ENCODE results near the gene ENAH. TPM values are rescaled to one million over a fixed set of nuclear protein-coding genes. Genes with fewer than 3 reads are reported as not detected.
A peak's percentile ranks its signal among the peaks of the same experiment; 100 is the strongest.

The ENAH gene
- total and polyA plus RNA-seq, 2 experiments from 2014 or later = 109 to 184 TPM

DNA sequence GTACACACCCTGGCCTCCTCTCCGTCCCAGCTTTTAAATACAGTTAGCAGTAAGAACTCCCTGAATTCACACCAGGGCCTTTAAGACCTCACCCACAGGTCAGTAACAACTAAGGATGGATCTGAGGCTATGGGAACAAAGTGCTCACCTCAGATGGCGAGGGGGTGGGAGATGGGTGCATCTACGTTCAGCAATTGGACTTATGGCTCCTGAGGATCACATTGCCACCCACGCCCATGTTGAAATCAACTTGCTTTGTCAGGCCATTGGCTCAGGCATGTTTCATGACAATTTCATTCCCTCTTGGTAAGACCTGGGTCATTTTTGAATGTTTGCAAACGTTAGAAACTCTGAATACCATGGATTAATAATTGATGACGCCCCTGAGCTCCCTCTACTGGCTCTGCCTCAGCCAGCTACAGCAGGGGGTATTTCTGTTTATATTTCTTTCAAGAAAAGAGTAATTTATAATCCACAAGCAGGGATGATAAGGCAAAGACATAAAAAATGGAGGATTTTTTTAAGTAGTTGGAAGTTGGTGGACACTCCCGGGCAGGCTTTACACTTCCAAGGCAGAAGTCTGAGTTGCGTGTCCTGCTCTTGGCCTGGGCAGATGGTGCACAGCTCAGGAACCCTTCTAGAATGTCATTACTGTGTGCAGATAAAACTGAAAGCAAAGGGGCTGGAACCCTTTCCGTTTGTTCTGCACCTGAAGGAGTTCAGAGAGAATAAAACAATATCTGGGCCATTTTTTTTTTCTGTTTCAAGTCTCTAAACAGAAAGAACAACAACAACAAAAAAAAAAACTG, 211.4 kb downstream of the ENAH start:
- peaks cover 13% of the 10 kb centered on the region for H3K27me3 Mint-ChIP-seq (ENCODE audit: insufficient read depth, low read depth, poor library complexity)
- Histone ChIP-seq H3K27ac (ENCODE audit: low read depth) (no peak overlapping the region), H3K4me2 (no peak overlapping the region), H2AFZ (peak overlapping the region; percentile 20; the same call in 1 of the 2 replicates), H3K79me2 (replicated peaks; ENCODE audit: insufficient read depth) (no peaks in the 10 kb centered on the region), H3F3A (replicated peaks; ENCODE audit: low read depth) (no peaks in the 10 kb centered on the region), H3K9me2 (ENCODE audit: insufficient read depth) (no peaks in the 10 kb centered on the region), H3K4me1 (ENCODE audit: insufficient read depth) (peaks cover 6% of the 10 kb centered on the region), H3K4me3 (no peak overlapping the region), H3K27me3 (ENCODE audit: insufficient read depth) (no peaks in the 10 kb centered on the region), H4K20me1 (replicated peaks; ENCODE audit: insufficient read depth) (no peaks in the 10 kb centered on the region), H3K36me3 (ENCODE audit: insufficient read depth) (no peaks in the 10 kb centered on the region)
- ATAC-seq = no peak
- H3K27ac Mint-ChIP-seq = no peak overlapping the region
- TF ChIP-seq CREB1 (CRISPR knock-in tag; IDR thresholded peaks at IDR 0.05; ENCODE audit: low read depth) (no peak), EZH2phosphoT487 (IDR thresholded peaks at IDR 0.05; ENCODE audit: unreplicated experiment) (no peak), ZNF114 (CRISPR knock-in tag; IDR thresholded peaks at IDR 0.05) (no peak), POLR2AphosphoS5 (IDR thresholded peaks at IDR 0.05; ENCODE audit: low read depth) (no peak)
- TF ChIP-seq, protein P1, sequence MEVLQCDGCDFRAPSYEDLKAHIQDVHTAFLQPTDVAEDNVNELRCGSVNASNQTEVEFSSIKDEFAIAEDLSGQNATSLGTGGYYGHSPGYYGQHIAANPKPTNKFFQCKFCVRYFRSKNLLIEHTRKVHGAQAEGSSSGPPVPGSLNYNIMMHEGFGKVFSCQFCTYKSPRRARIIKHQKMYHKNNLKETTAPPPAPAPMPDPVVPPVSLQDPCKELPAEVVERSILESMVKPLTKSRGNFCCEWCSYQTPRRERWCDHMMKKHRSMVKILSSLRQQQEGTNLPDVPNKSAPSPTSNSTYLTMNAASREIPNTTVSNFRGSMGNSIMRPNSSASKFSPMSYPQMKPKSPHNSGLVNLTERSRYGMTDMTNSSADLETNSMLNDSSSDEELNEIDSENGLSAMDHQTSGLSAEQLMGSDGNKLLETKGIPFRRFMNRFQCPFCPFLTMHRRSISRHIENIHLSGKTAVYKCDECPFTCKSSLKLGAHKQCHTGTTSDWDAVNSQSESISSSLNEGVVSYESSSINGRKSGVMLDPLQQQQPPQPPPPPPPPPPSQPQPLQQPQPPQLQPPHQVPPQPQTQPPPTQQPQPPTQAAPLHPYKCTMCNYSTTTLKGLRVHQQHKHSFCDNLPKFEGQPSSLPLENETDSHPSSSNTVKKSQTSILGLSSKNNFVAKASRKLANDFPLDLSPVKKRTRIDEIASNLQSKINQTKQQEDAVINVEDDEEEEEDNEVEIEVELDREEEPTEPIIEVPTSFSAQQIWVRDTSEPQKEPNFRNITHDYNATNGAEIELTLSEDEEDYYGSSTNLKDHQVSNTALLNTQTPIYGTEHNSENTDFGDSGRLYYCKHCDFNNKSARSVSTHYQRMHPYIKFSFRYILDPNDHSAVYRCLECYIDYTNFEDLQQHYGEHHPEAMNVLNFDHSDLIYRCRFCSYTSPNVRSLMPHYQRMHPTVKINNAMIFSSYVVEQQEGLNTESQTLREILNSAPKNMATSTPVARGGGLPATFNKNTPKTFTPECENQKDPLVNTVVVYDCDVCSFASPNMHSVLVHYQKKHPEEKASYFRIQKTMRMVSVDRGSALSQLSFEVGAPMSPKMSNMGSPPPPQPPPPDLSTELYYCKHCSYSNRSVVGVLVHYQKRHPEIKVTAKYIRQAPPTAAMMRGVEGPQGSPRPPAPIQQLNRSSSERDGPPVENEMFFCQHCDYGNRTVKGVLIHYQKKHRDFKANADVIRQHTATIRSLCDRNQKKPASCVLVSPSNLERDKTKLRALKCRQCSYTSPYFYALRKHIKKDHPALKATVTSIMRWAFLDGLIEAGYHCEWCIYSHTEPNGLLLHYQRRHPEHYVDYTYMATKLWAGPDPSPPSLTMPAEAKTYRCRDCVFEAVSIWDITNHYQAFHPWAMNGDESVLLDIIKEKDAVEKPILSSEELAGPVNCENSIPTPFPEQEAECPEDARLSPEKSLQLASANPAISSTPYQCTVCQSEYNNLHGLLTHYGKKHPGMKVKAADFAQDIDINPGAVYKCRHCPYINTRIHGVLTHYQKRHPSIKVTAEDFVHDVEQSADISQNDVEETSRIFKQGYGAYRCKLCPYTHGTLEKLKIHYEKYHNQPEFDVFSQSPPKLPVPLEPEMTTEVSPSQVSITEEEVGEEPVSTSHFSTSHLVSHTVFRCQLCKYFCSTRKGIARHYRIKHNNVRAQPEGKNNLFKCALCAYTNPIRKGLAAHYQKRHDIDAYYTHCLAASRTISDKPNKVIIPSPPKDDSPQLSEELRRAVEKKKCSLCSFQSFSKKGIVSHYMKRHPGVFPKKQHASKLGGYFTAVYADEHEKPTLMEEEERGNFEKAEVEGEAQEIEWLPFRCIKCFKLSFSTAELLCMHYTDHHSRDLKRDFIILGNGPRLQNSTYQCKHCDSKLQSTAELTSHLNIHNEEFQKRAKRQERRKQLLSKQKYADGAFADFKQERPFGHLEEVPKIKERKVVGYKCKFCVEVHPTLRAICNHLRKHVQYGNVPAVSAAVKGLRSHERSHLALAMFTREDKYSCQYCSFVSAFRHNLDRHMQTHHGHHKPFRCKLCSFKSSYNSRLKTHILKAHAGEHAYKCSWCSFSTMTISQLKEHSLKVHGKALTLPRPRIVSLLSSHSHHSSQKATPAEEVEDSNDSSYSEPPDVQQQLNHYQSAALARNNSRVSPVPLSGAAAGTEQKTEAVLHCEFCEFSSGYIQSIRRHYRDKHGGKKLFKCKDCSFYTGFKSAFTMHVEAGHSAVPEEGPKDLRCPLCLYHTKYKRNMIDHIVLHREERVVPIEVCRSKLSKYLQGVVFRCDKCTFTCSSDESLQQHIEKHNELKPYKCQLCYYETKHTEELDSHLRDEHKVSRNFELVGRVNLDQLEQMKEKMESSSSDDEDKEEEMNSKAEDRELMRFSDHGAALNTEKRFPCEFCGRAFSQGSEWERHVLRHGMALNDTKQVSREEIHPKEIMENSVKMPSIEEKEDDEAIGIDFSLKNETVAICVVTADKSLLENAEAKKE (CRISPR knock-in tag; IDR thresholded peaks at IDR 0.05) = no peak
- TF ChIP-seq, protein P2, sequence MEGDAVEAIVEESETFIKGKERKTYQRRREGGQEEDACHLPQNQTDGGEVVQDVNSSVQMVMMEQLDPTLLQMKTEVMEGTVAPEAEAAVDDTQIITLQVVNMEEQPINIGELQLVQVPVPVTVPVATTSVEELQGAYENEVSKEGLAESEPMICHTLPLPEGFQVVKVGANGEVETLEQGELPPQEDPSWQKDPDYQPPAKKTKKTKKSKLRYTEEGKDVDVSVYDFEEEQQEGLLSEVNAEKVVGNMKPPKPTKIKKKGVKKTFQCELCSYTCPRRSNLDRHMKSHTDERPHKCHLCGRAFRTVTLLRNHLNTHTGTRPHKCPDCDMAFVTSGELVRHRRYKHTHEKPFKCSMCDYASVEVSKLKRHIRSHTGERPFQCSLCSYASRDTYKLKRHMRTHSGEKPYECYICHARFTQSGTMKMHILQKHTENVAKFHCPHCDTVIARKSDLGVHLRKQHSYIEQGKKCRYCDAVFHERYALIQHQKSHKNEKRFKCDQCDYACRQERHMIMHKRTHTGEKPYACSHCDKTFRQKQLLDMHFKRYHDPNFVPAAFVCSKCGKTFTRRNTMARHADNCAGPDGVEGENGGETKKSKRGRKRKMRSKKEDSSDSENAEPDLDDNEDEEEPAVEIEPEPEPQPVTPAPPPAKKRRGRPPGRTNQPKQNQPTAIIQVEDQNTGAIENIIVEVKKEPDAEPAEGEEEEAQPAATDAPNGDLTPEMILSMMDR (conservative IDR thresholded peaks at IDR 0.05; ENCODE audit: low read depth in 2 of 2) = peak; percentile 28 to 38
- no peak for DNase-seq (ENCODE audit: low spot score)
- H3K4me3 Mint-ChIP-seq = no peak overlapping the region
- peaks cover 20% of the 10 kb centered on the region for H3K4me1 Mint-ChIP-seq
- H3K36me3 Mint-ChIP-seq (ENCODE audit: low read depth) = no peaks in the 10 kb centered on the region
- H3K9me3 Mint-ChIP-seq = no peaks in the 10 kb centered on the region
